GM21528 (cell line): ENCODE results near the gene FEZF2.

Experiments
- ATAC-seq: cut with Tn5 transposase; IDR thresholded peaks from one replicate; pipeline ENCODE4 v1.9.1; 2021; ENCODE audit warnings: mild to moderate bottlenecking, moderate library complexity; ENCODE audit not compliant: unreplicated experiment, low FRiP score

Gene FEZF2

DNA sequence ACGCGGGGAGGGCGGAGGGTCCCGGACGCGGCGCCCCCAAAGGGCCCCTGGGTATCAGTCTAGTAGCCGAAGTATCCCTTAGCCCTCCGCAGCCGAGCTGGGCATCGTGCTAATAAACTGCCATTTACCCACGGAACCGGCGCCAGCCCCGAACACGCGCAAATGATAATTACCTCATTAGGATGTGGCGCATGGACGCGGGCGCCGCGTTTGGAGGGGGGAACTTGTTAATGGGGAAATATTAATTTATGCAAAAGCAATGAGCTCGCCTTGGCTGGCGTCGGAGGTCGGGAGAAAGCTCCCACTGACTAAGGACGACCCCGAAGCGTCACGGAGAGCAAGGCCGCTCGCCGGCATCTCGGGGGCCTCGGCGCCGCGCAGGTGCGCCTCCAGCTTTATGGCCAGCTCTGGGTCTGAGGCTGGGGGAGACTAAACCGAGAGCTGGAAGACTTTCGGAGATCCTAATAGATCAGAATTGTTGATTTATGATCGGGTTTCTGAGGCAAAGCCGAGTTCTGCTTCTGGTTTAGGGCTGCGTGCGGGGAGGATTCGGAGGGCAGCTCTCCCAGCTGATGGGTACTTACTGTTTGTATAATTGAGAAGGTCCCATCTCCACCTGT is 474 bp upstream of the FEZF2 start:
- ATAC-seq, result no peak

DNA sequence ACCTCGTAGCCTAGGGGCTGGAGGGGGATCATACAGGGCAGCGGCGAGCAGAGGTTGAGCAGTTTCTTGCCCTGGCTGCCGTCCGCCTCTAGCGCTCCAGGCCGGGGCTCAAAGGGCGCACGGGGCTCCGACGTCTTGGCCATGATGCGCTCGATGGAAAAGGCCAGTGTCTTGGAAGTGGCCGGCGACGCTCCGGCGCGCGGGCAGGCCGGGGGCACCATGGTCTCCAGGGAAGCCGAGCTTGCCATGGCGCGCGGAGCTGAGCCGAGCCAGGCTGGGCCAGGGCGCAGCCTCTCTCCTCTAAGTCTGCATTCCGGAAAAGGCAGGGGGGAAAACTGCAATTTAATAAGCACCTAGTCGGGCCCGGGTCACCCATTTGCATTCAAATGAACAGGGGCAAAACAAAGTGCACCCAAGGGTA is 719 bp downstream of the FEZF2 start:
- no peak for ATAC-seq

DNA sequence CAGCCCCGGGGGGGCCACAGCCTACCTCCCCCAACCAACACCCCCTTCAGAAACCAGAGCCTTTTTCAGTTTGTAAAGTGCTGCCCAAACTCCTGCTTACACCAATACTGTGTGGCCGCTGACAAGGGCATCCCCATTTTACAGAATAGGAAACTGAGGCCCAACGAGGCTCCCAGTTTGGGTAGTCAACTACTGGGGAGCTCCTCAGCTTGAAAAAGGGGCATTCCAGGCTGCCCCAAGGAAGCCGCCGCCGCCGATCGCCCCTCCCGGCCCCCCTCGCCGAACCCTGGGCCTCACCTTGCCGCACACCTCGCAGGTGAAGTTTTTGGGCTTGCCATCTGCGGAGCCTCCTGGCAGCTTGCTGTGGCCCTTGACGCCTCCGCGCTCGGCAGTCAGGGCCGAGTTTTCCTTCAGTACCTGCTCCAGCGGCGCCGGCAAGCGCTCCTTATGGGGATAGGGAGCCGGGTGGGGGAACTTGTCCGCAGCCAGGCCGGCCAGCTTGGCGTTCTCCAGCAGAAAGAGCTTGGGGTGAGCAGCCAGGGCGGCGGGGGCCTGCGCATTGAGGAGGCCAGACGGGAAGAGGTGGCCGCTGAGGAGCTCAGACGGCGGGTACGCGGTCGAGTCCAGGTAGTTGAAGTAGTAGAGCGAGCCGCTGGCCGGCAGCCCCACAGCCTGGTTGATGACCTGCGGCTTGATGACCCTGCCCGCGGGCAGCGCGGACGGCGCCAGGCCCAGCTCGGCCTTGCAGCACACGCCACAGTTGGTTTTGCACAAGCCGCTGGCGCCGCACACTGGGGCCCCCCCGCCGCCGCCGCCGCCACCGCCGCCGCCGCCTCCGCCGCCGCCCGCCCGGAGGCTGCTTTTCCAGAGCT is 1.4 kb downstream of the FEZF2 start:
- no peak for ATAC-seq

DNA sequence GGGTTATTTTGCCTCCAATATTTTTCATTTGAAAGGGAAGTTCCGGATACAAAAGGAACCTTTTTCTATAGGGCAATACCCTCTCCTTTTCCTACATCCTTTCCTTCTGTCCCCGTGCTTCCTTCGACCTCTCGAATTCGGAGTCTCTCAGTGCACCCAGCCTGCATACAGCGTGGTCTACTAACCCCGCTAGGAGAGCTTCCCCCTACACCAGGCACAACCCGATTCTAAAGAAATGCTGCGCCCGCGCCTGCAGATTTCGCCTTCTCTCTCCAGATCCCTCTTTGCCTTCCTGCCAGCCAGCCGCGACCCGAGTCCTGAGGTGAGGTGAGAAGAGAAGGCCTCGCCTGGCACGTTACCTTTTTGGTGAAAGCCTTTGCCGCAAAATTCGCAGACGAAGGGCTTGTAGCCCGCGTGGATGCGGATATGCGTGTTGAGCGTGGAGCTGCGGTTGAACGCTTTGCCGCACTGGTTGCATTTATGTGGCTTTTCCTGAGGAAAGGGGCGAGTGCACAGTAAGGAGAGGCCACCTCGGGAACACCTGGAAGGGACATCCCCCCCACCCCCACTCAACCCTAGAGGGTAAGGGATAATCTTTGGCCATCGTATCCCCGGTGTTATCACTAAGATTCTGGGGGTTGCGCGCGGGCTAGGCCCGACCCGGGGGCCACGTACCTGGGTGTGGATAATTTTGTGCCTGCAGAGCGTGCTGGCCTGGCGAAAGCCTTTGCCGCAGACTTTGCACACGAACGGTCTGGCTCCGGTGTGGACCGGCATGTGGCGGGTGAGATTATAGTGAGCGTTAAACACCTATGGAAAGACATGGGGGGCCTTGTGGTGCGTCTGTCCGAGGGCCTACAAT is 2.3 kb downstream of the FEZF2 start:
- no peak for ATAC-seq

DNA sequence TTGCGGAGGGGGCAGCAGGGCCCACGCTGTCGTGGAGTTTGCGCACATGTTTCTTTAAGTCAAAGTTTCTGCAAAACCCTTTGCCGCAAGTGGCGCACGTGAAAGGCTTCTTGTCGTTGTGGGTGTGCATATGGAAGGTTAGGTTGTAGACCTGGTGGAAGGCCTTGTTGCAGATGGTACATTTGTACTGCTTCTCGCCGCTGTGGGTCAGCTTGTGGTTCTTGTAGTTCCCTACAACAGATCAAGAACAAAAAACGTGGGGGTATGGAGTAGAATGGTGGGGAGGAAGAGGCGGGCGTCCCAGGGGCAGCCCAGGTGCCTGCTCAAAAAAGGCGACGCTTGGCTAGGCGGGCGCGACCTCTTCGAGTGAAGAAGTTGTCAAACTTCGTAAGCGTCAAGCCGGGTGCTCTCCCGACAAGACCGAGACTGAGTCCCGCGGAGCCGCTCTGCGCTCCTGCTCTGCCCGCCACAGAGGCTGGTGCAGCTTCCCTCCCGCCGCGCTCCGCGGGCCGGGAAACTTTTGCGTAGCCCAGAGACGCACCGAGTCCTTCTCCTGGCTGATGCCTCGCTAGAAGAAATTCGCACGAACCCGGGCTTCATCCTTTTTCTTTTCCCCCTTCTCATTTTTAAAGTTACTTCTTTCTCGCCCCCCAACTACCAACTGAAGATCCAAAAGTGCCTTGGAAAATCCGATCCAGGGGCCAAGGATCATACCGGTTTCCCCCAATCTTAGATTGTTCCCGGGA is 3.1 kb downstream of the FEZF2 start:
- ATAC-seq, result no peak

DNA sequence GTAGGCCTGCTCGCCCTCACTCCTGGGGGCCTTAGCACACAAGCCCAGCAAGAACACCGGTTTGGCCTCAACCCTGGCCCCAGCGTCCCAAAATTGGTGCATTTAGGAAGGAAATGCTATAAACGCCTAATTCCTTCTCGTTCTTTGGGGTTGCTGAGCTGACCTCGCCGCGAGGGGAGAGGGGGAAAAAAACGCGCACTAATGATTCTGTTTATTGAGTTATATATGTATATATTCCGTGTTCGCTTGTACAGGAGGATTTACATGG is 3.9 kb downstream of the FEZF2 start:
- no peak for ATAC-seq

DNA sequence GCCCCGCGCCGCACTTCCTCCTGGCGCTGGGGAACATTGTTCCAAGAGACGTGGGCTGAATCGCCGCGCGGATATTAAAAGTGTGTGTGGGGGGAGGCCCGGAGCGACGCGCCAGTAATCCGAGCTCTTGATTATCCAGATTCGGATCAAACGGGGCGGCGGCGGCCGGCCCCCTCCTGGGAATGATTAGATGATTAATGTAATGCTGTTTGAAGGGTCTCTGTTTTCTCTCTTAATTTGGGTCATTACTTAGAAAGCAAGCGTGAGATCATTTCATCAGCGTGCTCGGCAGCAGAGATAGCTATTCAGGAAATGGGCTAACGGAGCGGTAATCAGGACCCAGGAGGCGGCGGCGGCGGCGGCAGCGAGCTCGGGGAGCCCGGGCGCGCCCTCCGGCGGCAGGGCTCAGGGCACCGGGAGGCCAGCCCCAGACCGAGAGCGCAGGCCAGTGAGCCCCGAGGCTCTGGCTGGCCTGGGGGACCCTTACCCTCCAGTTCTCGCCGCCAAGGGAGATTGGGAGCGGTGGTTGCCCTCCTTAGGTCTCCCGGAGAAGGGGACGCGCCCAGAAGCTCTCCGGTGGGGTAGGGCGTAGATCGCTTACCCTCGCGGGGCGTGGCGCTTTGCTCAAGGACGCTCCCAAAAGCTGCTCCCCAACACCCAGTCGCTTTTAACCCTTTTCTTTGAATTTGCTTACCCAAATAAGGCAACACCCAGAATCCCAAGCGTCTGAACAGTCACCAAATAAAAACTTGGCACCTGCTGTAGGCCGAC is 4.5 kb downstream of the FEZF2 start:
- no peak for ATAC-seq

DNA sequence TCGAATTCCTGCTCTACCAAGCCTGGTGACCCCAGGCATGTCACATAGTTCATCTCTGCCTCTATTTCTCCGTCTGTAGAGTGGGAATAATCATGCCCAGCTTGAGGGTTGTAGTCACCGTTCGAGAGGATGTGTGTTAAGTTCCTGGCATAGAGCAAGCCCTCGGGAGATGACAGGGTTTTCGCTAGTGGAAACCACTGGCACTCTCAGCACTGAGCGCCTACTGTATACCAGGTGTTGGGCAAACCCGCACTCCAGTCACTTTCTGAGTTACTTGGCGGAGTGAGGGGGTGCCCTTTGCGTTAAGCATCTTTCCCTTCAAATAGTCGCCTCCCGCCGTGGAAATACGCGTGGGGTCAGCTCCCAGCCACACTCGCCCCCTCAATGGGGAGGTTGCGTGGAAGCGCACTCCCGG is 5.1 kb downstream of the FEZF2 start:
- ATAC-seq, result no peak

DNA sequence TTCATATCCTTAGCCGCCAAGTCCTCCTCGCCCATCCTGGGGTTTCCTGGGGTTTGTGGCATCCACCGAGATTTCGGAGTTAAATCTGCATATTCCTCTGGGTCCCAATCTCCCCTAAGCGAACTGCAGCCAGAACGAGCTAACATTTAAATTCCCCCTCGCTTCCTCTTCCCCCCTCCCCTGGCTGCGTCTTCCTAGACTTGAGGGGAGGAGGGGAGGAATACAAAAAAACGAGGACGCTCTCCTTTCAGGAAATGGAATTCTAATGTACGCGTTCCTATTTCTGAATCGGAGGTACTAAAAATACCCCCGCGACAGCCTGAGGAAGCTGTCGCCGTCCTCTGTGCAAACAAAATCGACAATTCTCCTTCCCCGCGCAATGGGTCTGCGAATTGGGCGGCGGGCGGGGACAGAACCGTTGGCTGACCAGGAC is 5.6 kb downstream of the FEZF2 start:
- ATAC-seq, result no peak

DNA sequence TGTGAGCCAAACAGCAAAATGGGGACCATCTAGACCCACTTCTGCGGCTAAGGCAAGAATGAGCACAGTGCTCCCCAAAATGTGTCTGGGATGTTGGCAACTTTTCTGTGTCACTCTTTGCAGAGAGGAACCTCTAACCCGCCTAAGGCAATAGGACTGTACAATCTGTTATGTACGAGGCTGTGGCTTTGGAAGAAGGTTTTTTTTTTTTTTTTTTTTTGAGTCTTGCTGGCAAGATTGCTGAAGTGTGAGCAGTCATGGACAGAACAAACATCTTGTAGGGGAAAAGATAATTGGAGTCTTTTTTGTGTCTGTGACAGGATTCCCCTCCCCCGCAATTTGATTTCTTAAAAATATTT is 7.2 kb downstream of the FEZF2 start:
- ATAC-seq, result no peak

DNA sequence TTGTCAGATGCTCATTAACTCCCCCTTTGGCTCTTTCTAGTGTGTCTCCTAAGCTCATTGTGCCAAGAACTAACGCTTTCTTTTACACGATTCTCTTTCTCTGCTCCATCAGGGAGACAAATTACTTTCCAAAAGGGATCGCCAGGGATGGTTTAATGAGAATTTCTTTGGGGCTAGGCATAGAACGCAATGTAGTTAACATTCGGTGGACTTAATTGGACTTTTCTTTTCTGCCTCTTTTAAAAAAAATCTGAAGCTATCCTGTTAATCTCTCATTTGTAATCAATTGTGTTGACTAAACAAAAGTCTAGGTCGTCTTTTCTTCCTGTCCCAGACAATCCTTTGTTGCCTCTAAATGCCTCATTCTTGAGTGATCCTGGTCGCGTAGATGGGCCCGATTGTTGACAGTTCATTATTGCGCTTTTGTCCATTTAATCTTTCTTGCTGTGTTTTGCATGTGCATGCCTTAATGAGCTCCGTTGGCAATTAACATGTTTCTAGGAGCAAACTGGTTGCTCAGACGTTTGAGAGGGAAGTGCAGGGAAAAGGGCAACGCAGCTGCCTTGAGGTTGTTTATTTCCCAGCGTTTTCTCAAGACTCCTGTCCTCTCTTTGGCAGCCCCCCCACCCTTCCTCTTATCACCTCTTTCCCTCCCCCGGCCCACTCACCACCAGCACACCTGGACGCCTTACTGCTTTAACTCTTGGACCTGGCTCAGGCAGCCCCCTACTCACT is 7.8 kb downstream of the FEZF2 start:
- ATAC-seq, result no peak

DNA sequence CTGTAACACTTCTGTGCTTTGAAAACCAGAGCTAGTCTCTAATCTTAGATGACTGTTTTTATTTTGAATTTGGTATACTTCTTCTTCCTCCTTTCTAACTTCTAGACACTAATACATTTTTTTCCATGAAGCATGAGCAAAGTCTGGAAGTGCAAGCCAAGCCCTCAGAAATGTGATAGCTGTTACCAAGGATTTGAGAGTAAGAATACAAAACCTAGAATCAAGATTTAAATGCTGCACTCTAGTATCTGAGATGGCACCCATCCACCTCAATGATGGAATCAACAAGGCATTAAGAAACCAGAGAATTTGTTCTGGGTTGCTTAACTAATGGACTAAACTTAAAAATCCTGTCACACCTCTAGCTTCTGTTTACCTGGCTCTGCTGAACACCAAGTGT is 9.2 kb downstream of the FEZF2 start:
- ATAC-seq, result no peak

DNA sequence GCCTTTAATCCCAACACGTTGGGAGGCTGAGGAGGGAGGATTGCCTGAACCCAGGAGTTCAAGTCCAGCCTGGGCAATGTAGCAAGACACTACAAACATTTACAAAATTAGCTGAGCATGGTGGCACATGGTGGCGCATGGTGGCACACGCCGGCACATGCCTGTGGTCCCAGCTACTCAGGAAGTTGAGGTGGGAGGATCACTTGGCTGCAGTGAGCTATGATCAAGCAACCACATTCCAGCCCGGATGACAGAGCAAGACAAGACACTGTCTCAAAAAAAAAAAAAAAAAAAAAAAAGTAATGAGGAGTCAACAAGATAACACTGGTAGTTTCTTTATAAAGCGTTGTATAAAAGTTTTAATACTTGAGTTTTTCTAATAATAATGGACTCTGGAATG is 10.1 kb downstream of the FEZF2 start:
- ATAC-seq, result no peak

DNA sequence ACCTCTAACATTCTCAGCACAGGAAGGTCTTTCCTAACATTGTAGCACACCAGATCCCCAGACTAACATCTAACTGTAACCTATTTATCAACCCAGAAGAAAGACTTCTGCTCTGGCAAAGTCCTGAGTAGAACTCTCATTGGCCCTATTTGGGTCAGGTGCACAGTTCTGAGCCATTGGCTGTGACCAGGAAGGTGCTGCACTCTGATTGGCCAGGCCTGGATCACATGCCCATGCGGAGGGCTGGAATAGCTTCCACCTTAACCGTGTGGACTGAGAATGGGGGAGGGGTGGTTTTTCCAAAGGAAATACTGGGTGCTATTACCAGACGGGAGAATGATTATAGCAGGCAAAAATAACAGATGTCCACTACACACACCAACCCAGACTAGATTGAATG is 11.5 kb downstream of the FEZF2 start:
- ATAC-seq, result no peak

DNA sequence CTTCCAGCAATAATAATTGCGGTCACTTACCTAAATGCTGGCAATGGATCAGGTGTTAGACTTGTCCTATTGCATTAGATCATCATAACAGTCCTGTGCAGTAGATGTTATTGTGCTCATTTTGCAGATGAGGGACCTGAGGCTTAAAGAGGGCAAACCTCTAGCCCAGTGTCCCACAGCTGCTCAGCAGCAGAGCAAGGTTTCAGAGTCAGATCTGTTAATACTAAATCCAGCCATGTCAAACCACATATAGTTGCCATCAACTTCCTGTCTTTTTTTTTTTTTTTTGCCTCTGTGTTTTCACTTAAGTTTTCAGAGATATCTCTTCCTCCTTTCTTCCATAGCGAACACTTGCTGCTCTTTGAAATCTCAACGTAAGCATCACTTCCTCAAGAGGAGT is 12.1 kb downstream of the FEZF2 start:
- ATAC-seq, result no peak

DNA sequence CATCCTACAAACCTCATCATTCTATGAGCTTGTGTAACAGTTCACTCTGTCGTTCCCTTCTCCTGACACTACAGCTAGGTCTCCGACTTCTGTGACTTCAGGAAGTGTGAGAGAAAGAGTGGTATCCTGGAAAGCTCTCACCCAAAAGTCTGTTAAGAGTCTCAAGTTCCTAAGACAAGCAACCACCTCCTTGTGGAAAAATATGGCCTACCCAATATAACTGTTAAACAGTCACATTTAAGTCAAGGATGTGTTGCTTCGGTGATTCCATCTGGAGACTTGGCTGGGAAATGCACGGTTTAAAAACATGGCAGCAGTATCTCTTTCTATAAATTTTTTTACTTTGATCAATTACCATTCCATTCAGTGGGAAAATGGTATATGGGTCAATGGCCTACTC is 13.8 kb downstream of the FEZF2 start:
- ATAC-seq, result no peak

DNA sequence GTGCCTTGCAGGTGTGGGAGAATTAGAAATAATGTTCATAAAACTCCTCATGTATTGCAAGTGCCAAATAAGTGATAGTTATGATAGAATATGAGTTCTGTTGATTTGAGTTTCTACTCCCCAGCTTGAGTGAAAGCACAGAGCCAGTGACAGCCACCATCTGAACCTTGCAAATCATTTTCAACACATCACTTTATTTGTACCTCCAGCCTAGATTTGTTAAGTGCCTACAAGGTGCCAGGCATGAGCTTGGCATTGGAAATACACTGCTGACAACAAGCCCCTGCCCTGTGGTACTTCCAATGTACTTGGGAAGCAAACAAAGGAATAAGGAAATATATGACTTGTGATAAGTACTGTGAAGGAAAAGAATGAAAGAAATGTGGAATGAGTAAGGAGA is 17.0 kb downstream of the FEZF2 start:
- no peak for ATAC-seq

DNA sequence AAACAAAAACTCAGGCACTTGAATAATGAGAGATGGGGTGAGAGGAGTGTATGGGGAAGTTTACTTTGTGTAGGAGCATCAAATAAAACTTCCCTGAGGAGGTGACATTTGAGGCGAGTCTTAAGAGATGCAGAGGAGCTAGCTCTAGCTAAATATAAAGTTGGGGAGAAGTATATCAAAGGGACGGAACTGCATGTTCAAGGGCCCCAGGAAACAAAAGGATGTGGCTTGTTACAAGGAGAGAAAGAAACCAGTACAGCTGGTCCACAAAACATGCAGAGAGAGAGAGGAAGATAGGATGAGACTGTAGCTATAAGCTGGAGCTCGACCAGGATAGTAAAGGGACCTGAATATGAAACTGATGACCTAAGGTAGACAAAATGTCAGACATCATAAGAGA is 17.6 kb downstream of the FEZF2 start:
- no peak for ATAC-seq

DNA sequence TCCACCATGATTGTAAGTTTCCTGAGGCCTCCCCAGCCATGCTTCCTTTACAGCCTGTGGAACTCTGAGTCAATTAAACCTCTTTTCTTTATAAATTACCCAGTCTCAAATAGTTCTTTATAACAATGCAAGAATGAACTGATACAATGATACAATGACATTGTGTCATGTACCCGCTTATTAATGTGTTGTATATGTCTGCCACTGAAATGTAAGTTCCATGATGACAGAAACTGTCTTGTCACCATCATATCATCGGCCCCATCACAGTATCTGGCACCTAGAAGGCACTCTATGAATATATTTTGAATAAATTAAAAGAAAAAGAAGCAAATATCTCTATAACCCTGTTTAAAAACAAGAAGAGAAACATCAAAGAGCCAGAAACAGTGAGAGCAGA is 29.6 kb downstream of the FEZF2 start:
- no peak for ATAC-seq
